GM18868 (cell line): ENCODE measurements around the gene ZNF17.
A peak's percentile ranks its signal among the peaks of the same experiment; 100 is the strongest.

Source experiments
- ATAC-seq: cut with Tn5 transposase; IDR thresholded peaks from one replicate; pipeline ENCODE4 v1.9.1; 2021; ENCODE audit warnings: mild to moderate bottlenecking, moderate library complexity; ENCODE audit not compliant: unreplicated experiment

Gene ZNF17

GRCh38 chr19:57421037-57421436 is 10.1 kb downstream of the ZNF17 start:
- ATAC-seq = no peak

GRCh38 chr19:57434386-57435061 is 23.6 kb downstream of the ZNF17 start:
- ATAC-seq = peak; percentile 15

- peak; percentile 97 for ATAC-seq
Observed at GRCh38 chr19:57435062-57435978, 24.4 kb downstream of the ZNF17 start, which contains the start of gene ZNF749. Gene ZNF749 (plus strand): TSS chr19:57435325. CDS start chr19:57435579, 254 bp downstream.

- no peak for ATAC-seq
Observed at GRCh38 chr19:57436417-57436816, 25.5 kb downstream of the ZNF17 start.

GRCh38 chr19:57437931-57438330 is 27.0 kb downstream of the ZNF17 start:
- no peak for ATAC-seq

GRCh38 chr19:57438925-57439324 is 28.0 kb downstream of the ZNF17 start:
- no peak for ATAC-seq

GRCh38 chr19:57441979-57442752 is 31.2 kb downstream of the ZNF17 start:
- ATAC-seq = no peak

GRCh38 chr19:57443121-57443696 is 32.2 kb downstream of the ZNF17 start:
- no peak for ATAC-seq

GRCh38 chr19:57452307-57452706 is 41.3 kb downstream of the ZNF17 start:
- ATAC-seq = no peak

GRCh38 chr19:57465680-57466381 is 54.9 kb downstream of the ZNF17 start:
- ATAC-seq = no peak

- ATAC-seq = no peak
Observed at GRCh38 chr19:57466489-57466888, 55.5 kb downstream of the ZNF17 start.
